ENCODE results near the gene METTL22. TPM values are rescaled to one million over a fixed set of nuclear protein-coding genes. Genes with fewer than 3 reads are reported as not detected.

The METTL22 gene
- total RNA-seq, 4 donors from 2014 or later, result 22.5 to 24.5 (median 23.4) TPM

DNA sequence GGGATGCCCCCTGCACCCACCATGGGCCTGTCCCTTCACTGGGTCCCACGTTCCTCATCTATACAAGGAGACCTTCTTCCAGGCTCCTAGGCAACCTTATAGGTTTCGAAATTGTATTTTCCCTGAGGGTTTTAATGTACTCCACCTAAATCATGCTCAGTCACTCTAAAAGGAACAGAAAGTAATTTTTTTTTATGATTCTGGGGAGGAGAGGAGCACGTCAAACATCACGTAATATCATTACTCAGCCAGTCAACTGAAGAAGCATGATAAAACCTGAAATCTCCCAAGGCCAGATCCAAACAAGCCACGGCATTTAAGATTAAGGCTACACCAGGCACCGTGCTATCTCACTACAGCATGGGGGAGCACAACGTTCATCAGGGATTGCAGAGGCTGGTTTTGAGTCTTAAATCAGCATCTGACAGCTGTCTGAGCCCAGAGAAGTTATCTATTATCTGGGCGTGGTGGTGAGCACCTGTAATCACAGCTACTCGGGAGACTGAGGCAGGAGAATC is 27.3 kb upstream of the METTL22 start:
- Histone ChIP-seq H3K4me1 (peaks cover 9 to 13% (median 12%) of the 10 kb centered on the region in 4 donors), H3K27ac (replicated peaks in 1 of 4) (no peak overlapping the region), H3K4me3 (no peak overlapping the region), H3K27me3 (peaks cover 0 to 50% (median 14%) of the 10 kb centered on the region in 4 donors), H3K36me3 (no peaks in the 10 kb centered on the region), H3K9me3 (peaks cover 0 to 15% (median 9%) of the 10 kb centered on the region in 4 donors)
- 65% methylated on average over 9 of the region's 9 CpGs for WGBS
- DNase-seq (ENCODE audit: extremely low spot score), result no peak
- no peak for TF ChIP-seq EP300 (IDR thresholded peaks at IDR 0.05)
- no peak for TF ChIP-seq POLR2AphosphoS5 (IDR thresholded peaks at IDR 0.05)
- TF ChIP-seq, protein P1, sequence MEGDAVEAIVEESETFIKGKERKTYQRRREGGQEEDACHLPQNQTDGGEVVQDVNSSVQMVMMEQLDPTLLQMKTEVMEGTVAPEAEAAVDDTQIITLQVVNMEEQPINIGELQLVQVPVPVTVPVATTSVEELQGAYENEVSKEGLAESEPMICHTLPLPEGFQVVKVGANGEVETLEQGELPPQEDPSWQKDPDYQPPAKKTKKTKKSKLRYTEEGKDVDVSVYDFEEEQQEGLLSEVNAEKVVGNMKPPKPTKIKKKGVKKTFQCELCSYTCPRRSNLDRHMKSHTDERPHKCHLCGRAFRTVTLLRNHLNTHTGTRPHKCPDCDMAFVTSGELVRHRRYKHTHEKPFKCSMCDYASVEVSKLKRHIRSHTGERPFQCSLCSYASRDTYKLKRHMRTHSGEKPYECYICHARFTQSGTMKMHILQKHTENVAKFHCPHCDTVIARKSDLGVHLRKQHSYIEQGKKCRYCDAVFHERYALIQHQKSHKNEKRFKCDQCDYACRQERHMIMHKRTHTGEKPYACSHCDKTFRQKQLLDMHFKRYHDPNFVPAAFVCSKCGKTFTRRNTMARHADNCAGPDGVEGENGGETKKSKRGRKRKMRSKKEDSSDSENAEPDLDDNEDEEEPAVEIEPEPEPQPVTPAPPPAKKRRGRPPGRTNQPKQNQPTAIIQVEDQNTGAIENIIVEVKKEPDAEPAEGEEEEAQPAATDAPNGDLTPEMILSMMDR (IDR thresholded peaks at IDR 0.05), result no peak
- TF ChIP-seq POLR2A (IDR thresholded peaks at IDR 0.05; ENCODE audit: low read depth), result no peak
- intact Hi-C loops (cut with DNase I), result no loop called here

DNA sequence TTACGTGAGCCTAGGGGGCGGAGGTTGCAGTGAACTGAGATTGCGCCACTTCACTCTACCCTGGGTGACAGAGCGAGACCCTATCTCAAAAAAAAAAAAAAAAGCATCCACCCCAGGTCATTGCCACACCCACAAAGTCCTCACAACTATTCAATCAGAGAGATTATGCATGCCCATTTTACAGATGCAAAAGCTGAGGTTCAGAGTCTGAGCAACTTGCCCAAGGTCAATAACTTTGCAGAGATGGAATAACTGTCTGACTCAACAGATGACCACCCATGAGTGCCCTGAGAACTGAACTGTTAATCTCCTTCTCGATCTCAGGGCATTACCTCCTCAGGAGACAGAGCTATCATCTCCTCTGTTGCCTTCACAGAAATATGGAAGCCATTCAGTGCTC is 25.7 kb upstream of the METTL22 start:
- Histone ChIP-seq H3K27ac (replicated peaks in 1 of 4) (no peak overlapping the region), H3K9me3 (peaks cover 0 to 15% (median 9%) of the 10 kb centered on the region in 4 donors), H3K4me3 (no peak overlapping the region), H3K36me3 (no peaks in the 10 kb centered on the region), H3K27me3 (peaks cover 0 to 36% (median under 1%) of the 10 kb centered on the region in 4 donors), H3K4me1 (no peaks in the 10 kb centered on the region)
- TF ChIP-seq EP300 (IDR thresholded peaks at IDR 0.05) (no peak), POLR2AphosphoS5 (IDR thresholded peaks at IDR 0.05) (no peak)
- intact Hi-C loops (cut with DNase I), result no loop called here
- no peak for DNase-seq (ENCODE audit: extremely low spot score)
- 85% methylated on average over 5 of the region's 5 CpGs for WGBS

DNA sequence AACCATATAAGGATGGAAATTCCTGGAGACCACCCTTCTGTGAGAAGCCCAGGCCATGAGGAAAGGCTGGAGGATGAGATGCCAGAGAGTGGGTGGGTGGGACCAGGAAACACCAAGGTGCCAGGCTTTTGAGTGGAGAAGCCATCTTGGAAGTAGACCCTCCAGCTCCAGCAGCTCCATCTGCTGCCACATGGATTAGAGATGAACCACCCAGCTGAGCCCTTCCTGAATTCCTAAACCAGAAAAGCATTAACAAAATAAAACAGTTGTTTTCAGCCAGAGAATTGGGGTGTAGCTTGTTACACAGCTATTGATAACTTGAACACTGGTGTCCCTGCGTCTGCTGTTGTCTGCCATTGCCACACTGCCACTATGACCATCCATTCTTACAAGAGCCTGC is 24.9 kb upstream of the METTL22 start:
- no peak overlapping the region for H3K27ac ChIP-seq (replicated peaks in 1 of 4)
- no peaks in the 10 kb centered on the region for H3K36me3 ChIP-seq
- H3K4me1 ChIP-seq, result no peaks in the 10 kb centered on the region
- H3K27me3 ChIP-seq, result peaks cover 0 to 28% (median 0%) of the 10 kb centered on the region in 4 donors
- peaks cover 0 to 21% (median 10%) of the 10 kb centered on the region in 4 donors for H3K9me3 ChIP-seq
- WGBS, result 43% methylated on average over 1 of the region's 1 CpG
- H3K4me3 ChIP-seq, result no peak overlapping the region
- intact Hi-C loops (cut with DNase I), result no loop called here
- TF ChIP-seq EP300 (IDR thresholded peaks at IDR 0.05) (no peak), POLR2A (IDR thresholded peaks at IDR 0.05; ENCODE audit: low read depth) (no peak), POLR2AphosphoS5 (IDR thresholded peaks at IDR 0.05) (no peak)
- TF ChIP-seq, protein P1 (IDR thresholded peaks at IDR 0.05), result no peak
- no peak for DNase-seq (ENCODE audit: extremely low spot score)

DNA sequence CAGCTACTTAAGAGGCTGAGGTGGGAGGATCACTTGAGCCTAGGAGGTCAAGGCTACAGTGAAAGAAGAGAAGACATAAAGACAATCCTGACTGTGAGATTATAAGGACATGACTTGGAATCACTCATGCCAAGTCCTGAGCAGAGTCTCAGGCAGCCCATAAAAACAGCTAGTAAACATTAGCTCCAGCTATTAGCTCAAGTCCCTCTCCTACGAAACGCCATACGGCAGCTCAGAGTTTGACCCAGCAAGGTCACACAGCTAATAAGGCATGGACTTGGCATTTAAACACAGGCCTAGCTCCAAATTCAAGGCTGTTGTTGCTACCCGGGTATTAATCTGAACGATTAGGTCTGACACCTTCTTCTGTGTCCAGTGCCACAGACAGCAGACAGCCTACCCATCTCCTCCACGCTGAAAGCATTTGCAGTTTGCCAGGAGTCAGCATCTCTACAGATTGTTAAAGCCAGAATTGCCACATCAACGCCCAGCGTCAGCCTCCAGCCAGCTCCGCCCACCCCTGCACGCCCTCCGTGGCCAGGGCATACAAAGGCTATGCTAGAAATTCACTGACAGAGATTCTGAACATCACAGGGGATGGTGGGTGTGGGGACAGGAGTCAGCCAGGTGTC is 21.2 kb upstream of the METTL22 start:
- TF ChIP-seq POLR2AphosphoS5 (IDR thresholded peaks at IDR 0.05), result no peak
- no peak for DNase-seq (ENCODE audit: extremely low spot score)

DNA sequence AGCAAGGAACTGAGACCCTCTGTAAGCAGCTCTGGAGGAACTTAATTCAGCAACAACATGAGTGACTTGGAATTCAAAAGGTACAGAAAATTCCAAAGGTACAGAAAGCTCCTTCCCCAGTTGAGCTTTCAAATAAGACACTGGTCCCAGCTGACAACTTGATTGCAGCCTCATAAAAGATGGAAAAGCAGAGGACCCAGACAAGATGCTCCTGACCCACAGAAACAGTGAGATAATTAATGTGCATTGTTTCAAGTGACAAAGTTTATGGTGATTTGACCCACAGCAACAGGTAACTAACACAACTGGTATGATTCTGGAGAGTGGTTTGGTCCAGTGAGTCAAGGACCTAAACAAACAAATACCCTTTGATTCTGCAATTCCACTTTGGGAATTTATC is 15.9 kb upstream of the METTL22 start:
- no peak for DNase-seq (ENCODE audit: extremely low spot score)
- TF ChIP-seq EP300 (IDR thresholded peaks at IDR 0.05) (no peak), POLR2A (IDR thresholded peaks at IDR 0.05; ENCODE audit: low read depth) (no peak), POLR2AphosphoS5 (IDR thresholded peaks at IDR 0.05) (no peak)
- TF ChIP-seq, protein P1 (IDR thresholded peaks at IDR 0.05), result no peak
- H3K36me3 ChIP-seq, result no peaks in the 10 kb centered on the region
- no peaks in the 10 kb centered on the region for H3K4me1 ChIP-seq
- H3K9me3 ChIP-seq, result peaks cover 0 to 9% (median 4%) of the 10 kb centered on the region in 4 donors
- H3K27ac ChIP-seq (replicated peaks in 1 of 4), result no peak overlapping the region
- peaks cover 0 to 16% (median 0%) of the 10 kb centered on the region in 4 donors for H3K27me3 ChIP-seq
- intact Hi-C loops (cut with DNase I), result no loop called here
- no peak overlapping the region for H3K4me3 ChIP-seq

More for the DNA sequence above, 21.2 kb upstream of the METTL22 start:
- Histone ChIP-seq H3K4me1 (no peaks in the 10 kb centered on the region), H3K4me3 (no peak overlapping the region), H3K27me3 (peaks cover 0 to 2% (median 0%) of the 10 kb centered on the region in 4 donors), H3K9me3 (peaks cover 0 to 24% (median 14%) of the 10 kb centered on the region in 4 donors), H3K27ac (replicated peaks in 1 of 4) (no peak overlapping the region), H3K36me3 (no peaks in the 10 kb centered on the region)
- intact Hi-C loops (cut with DNase I), result no loop called here
- WGBS, result 71% methylated on average over 11 of the region's 11 CpGs
